Measurements from ENCODE around the gene BAZ1B.

DNA sequence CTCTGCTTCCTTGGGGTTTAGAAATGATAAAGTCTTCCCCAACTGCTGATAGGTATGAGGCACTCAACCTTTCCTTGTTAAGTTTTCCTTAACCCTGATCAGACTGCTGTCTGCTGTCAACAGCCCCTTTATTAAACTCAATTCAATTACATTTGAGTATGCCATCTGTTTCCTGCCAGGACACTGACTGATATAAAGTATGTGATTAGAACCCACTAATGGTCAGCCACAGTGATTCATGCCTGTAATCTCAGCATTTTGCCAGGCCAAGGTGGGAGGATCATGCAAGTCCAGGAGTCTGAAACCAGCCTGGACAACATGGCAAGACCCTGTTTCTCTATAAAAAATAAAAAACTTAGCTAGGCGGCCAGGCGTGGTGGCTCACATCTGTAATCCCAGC is 18.1 kb downstream of the BAZ1B start:
- TF ChIP-seq CTCF (IDR thresholded peaks at IDR 0.05) (no peak), SIN3A (IDR thresholded peaks at IDR 0.05; ENCODE audit: borderline replicate concordance, insufficient read depth, low read depth, low read length) (no peak), POLR2AphosphoS5 (IDR thresholded peaks at IDR 0.05; ENCODE audit: low read depth, low read length) (no peak)
